HG03045 (cell line): ENCODE measurements around the gene MRPL49.
"Not testable (repeated sequence)": the region's sequence is repeated elsewhere in the genome, so short reads cannot be mapped to it uniquely, and the experiment has no call there.

Experiments
- ATAC-seq: cut with Tn5 transposase; IDR thresholded peaks from one replicate; pipeline ENCODE4 v1.9.1; 2021; ENCODE audit warnings: mild to moderate bottlenecking, moderate library complexity; ENCODE audit not compliant: unreplicated experiment

MRPL49 gene

GRCh38 chr11:65117206-65118096 lies 4.7 kb upstream of the MRPL49 start, which contains the start of gene ZNHIT2:
TSS of gene ZNHIT2 (minus strand) at chr11:65117701. CDS start at chr11:65117653, 48 bp downstream.
- peak; percentile 50 for ATAC-seq

- ATAC-seq: no peak
These were observed 3.9 kb upstream of the MRPL49 start for GRCh38 chr11:65118097-65118837.

GRCh38 chr11:65118891-65119669 lies 3.0 kb upstream of the MRPL49 start:
- not testable (repeated sequence) for ATAC-seq

DNA sequence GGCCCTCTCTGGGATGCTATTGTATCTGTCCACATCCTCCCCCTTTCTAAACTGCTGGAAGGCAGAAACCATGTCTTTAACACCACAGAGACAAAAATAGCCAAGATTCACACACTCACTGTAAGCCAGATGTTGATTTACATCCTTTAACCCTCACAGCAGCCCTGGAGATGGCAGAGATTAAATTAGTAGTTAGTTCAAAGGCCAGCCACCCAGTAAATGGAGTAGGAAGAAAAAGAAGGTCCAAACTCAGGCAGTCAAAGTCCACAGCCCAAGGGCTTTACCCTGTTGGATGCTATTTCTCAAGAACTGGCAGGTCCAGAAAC lies 2.5 kb upstream of the MRPL49 start:
- no peak for ATAC-seq

- ATAC-seq: no peak
These were observed 1.3 kb upstream of the MRPL49 start for GRCh38 chr11:65120831-65121230.

DNA sequence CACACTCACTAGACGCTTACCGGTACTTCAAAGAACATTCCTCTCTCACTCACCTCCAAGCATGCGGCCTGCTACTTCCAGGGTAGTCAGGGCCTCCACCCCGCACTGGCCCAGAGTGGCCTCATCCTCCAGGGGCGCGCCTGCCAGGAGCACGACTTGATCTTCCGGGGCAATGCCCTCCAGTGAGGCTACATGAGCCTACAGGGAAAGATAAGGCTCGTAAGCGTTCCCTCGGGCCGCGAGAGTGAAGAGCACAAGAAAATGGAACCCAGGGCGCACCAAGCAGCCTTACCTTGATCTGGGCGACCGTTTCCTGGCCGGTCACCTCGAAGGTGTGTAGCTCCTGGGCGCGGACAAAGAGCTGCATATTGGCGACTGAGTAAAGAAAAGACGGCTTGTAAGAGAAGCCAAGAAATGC lies 665 bp upstream of the MRPL49 start:
- ATAC-seq: no peak

DNA sequence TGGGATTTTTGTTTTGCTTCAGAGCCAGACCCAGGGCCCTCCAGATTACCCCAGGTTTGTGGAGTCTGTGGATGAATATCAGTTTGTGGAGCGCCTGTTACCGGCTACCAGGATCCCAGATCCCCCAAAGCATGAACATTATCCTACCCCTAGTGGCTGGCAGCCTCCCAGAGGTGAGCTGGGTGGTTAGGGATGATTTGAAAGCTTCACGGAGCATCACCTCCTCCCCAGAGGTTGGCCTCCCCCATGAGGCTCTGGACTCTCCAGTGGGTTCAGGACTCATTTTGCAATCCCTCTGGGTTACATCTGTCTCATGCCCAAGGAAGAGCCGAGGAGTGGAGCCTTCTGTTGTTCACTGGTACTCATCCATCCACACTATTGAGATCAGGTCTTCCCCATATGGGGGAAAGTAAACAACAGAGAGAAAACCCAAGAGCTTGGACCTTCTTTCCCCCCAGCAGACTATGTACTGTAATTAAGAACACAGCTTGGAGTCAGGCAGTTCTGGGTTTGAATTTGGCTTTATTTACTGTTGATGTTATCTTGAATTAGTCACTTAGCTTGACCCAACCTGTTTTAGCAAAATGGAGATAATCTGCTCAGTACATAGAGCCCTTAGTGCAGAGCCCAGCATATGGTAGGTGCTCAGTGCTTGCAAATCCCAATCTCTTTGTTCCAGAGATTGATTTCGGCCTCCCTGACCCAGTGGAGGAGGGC lies 2.5 kb downstream of the MRPL49 start:
- ATAC-seq: no peak

GRCh38 chr11:65125197-65126056 lies 3.3 kb downstream of the MRPL49 start:
- ATAC-seq: no peak

GRCh38 chr11:65126624-65127274 lies 4.6 kb downstream of the MRPL49 start:
- ATAC-seq: no peak

GRCh38 chr11:65127473-65128181 lies 5.5 kb downstream of the MRPL49 start:
- no peak for ATAC-seq

- no peak for ATAC-seq
These were observed 6.3 kb downstream of the MRPL49 start for GRCh38 chr11:65128182-65129145.

- no peak for ATAC-seq
These were observed 7.7 kb downstream of the MRPL49 start for GRCh38 chr11:65129649-65130441.

DNA sequence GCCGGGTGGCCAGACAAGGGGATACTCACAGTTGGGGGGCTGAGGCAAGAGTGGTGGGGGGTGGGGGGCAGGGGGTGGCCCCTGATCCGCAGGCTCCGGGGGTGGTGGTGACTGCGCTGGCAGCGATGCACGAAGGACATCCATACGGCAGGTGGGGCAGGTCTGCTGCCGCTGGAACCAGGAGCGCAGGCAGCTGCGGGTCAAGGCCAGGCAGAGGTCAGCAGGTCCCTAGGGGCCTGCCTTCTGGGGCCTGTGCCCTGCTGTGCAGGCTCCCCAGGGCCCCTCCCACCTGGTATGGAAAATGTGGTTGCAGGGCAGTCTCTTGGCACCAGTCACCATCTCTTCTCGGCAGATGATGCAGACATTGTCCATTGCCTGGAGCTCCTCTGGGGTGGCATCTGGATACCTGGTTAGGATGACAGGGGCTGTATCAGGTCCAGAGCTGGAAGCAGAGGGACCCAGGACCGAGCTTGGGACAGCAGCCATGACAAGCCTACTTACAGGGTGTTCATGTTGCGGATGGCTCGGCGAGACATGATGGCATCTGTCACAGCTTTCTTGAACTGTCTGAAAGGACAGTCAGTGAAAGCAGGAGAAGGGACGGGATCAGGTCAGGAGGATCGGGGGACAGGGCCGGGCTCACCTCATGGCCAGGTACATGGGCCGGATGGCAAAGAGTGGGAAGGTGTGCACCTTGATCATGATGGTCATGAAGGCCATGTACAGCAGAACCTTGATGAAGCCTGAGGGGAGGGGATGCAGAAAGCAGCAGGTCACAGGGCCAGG lies 8.7 kb downstream of the MRPL49 start:
- no peak for ATAC-seq

- ATAC-seq: no peak
These were observed 9.3 kb downstream of the MRPL49 start for GRCh38 chr11:65131417-65131776.

DNA sequence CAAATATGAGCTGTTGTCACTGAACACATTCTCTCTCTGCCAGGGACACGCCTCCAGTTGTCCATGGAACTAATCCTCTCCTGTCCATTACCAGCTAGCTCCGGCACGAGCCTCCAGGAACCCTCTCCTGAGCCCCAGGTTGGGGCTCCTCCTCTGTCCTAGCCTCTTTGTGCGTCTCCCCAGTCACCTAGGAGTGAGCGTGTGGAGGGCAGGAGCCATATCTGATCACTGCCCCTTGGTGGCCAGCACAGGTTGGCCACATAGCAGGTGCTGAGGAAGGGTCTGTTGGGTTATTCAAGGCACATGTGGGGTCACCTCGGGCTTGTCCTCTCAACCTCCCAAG lies 9.7 kb downstream of the MRPL49 start:
- no peak for ATAC-seq
